NCI-H1417 (cell line): ENCODE data around the gene ERC1.
"Not testable (repeated sequence)": the region's sequence is repeated elsewhere in the genome, so short reads cannot be mapped to it uniquely, and the experiment has no call there.

Source experiments
- DNase-seq, 3 experiments: peaks; one replicate each; lab custom pipeline; 2025; lab: John Stamatoyannopoulos, UW

Gene ERC1

DNA sequence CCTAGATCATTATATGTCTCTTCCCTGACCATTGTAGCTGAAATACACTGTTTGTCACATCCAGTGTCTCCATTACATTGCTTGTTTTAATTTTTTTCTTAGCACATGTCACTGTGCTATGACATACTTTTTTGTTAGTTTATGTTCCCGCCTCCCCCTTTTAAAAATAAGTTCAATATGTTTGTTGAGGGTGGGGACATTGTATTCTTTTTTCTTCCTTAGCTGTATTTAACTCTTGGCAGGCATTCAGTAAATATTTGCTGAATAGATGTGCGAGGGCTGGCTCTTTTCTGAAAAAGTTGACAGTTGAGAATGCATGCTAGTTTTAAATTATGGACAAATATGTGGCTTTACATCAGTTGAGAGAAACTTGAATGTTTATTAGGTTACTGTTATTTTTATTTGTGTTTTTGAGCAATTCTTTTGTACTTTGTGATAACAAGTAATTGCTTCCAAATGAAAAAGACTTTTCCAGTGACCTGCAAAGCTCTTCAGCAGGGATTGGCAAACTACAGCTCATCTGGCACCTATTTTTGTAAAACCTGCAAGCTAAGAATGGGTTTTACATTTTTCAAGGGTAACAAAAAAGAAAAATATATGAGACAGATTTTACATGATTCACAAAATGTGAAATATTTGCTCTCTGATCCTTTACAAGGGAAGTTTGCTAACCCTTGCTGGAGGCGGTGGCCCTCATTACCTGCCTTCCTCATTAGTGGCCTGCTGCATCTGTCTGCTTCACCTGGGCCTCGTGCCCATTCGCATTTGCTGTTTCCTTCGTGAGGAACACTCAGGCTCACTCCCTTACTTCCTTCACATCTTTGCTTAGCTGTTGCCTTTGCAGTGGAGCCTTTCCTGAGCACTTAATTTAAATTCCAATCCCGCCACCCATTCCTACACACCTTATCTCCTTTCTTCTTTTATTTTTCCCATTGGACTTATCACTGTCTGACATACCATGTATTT, 229.4 kb downstream of the ERC1 start:
- DNase-seq: peak in 2 of 3 experiments; percentile 61 to 82

DNA sequence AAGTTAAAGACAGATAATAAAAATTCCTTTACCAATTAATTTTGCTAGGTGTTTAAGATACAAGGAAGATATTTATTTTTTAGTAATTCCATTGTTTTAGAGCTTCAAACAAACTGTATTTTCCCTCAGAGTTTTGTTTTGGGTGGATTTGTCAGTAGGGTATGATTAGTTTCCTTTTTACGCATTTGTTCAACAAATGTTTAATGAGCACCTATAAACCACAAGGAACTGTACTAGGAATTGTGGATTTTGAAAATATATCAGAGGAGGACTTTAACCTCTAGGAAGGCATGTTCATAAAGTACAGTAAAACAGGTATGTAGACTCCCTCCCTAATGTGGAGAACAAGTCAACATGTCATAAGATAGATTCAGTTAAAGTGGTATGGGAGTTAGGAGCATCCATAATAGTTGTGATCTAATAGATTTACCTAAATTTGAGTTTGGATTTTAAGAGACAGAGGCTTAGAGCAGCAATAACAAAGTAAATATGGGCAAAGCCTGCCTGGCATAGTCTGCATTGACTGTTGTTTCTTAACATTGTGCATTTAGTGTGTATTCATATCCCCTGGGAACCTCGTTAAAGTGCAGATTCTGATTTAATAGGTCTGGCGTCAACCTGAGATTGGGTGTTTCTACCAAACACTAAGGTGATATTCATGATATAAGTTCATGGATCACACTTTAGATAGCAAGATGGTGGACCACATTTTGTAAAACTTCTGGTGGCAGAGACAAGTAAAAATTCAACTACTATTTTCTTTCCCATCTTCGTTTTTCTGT, 232.0 kb downstream of the ERC1 start:
- no peak for DNase-seq

DNA sequence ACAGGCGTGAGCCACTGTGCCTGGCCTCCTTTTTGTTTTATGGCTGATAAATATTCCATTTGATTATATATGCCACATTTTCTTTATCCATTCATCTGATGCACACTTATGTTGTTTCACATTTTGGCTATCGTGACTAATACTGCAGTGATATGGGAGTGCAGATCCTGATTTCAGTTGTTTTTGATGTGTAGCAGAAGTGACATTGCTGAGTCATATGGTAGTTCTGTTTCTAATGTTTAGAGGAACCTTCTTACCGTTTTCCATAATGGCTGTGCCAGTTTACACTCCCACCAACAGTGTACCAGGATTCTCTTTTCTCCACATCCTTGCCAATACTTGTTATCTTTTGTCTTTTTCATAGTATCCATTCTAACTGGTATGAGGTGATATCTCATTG, 235.9 kb downstream of the ERC1 start:
- DNase-seq: no peak

DNA sequence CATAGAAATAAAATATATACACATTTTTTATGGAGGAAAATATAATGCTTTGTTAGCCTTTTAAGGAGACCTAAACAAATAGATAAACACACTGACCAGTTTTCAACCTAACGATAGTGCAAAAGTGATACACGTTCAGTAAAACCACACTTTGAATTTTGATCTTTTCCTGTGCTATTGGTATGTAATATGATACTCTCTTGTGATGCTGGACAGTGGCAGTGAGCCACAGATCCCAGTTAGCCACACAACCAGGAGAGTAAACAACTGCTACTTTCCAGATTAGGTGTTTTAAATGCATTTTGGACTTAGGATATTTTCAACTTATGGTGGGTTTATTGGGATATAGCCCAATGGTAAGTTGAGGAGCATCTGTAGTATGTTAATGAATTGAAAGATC, 243.1 kb downstream of the ERC1 start:
- DNase-seq: no peak

DNA sequence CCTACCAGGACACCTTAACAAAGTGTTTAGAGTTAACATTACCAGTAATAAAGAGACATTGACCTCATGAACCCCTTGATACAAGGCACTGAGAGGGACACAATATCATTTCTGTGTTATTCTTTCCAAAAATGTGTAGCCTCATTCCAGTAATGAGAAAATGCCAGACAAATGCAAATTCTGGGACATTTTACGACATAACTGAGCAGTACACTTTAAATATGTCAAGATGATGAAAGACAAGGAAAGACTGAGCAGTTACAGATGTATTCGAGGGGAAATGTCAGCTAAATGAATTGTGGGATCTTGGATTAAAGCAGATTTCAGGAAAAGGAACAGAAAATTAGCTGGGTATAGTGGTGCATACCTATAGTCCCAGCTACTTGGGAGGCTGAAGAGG, 255.6 kb downstream of the ERC1 start:
- no peak for DNase-seq

DNA sequence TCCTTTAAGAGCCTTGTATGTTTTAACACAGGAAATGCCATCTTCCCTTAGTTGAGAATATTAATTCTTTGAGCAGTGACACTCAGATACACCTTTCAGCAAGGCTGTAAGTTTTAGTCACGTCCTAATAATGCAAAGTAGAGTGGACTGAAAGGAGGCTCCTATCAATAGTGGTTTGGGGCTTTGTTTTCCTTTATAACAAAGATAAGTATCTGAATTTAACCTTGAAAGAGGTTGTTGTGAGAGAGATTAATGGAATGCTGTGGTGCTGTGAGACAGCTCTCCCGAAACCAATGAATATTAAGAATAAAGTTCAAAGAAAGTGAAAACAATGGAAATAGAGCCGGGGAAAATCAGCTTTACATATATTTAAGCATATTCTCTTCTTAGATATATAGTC, 259.6 kb downstream of the ERC1 start:
- peak in 1 of 3 experiments; percentile 59 for DNase-seq

DNA sequence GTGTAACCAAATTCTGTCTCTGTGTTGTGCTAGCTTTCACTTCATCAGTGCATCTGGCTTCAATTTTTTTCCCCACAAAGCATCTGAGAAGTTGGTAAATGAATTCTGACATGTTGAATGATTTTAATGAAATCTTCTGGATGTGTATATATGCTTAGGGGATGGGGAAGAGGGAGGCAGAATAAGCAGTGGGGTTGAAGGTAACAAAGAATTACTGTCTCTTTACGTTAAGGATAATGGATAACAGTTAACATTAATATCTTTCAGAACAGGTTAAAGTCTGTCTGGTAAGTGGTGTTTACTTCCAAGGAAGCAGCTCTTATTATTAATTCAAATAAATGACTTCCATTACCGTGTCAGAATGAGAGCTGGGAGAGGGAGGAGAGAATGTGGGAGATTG, 261.7 kb downstream of the ERC1 start:
- peak in 1 of 3 experiments; percentile 64 for DNase-seq

DNA sequence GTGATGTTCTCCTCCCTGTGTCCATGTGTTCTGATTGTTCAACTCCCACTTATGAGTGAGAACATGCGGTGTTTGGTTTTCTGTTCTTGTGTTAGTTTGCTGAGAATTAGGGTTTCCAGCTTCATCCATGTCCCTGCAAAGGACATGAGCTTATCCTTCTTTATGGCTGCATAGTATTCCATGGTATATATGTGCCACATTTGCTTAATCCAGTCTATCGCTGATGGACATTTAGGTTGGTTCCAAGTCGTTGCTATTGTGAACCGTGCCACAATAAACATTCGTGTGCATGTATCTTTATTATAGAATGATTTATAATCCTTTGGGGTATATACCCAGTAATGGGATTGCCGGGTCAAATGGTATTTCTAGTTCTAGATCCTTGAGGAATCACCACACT, 264.1 kb downstream of the ERC1 start:
- DNase-seq: not testable (repeated sequence)

DNA sequence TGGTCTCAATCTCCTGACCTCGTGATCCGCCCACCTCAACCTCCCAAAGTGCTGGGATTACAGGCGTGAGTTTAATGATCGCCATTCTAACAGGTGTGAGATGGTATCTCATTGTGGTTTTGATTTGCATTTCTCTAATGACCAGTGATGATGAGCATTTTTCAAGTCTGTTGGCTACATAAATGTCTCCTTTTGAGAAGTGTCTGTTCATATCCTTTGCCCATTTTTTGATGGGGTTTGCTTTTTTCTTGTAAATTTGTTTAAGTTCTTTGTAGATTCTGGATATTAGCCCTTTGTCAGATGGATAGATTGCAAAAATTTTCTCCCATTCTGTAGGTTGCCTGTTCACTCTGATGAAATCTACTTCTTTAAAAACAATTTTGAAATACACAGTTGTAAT, 264.8 kb downstream of the ERC1 start:
- DNase-seq: not testable (repeated sequence)

DNA sequence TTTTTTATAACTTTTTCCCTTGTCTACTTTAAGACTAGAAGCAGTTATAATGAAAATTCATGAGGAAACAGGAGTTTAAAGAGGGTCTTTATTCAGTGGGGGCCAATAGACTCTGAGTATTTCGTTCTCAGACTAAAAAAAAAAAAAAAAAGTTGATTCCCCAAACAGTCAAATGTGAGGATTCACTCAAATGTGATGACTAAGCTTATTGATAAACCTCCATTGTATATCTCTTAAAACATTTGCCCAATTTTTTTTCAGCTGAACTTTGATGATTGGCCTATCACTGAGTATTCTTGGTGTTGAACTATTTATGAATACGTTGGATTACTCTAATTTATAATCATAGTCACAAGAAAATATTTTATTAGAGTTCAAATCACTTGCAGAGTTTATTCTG, 265.3 kb downstream of the ERC1 start:
- DNase-seq: no peak

DNA sequence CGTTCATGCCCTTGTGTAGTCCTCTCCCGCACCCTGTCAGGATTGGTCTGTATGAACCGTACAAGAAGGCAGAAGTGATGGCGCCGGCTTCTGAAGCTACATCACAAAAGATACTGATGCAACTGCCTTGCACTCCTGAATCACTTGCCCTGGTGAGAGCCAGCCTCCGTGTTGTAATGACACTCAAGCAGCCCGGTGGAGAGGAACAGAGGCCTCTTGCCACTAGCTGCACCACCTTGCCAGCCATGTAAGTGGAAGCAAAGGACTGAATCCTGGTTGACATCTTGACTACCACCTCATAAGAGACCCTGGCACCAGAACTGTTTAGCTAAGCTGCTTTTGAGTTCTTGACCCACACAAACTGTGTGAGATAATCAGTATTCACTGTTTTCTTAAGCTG, 266.0 kb downstream of the ERC1 start:
- DNase-seq: no peak

DNA sequence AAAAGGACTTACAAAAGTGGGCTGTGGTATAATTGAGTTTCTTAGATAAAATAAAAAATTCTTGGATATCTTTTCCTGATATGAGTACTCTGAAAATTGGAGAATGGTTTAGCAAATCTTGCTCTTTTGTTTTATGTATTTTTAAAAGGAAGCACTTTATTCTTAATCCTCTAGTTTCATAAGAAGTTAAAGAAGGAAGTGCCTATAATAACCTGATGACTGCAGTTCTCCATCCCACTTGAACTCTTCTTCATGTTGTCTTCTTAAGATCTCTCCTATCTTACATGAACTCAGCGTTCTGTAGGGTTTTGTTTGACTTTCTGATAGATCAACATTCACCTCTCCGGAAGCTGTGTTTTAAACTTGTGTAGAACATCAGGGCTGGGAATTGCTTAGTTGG, 271.0 kb downstream of the ERC1 start:
- DNase-seq: no peak

DNA sequence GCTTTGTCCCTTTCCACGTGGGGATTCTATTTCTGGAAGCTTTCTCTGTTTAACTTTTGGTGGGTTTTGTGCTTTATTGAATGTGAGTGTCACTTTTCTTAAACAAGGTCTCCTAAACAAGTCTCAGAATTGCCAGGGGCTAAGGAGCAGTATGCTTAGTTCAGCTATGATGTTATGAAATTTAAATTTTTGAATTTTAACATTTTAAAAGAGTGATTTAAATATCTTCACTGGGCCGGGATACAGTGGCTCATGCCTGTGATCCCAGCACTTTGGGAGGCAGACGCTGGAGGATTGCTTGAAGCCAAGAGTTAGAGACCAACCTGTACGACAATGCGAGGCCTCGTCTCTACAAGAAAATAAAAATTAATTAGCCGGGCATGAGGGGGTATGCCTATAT, 276.2 kb downstream of the ERC1 start:
- no peak for DNase-seq

DNA sequence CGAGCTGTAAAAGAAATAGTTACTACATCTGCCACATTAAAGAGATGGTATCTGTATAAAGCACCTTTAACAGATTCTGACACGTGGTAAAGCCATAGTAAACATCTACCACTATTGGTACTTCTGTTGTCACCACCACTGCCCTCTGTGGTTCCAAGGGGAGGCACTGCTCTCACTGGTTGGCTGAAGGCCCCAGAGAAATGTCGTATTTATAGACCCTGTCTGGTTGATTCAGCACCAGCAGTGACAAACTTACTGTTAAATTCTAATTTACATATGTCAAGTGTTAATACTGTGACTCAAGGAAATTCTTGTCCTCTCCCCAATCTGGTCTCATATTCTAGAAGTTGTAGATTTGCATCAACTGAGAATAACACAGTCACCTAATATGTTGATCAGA, 281.1 kb downstream of the ERC1 start:
- no peak for DNase-seq

DNA sequence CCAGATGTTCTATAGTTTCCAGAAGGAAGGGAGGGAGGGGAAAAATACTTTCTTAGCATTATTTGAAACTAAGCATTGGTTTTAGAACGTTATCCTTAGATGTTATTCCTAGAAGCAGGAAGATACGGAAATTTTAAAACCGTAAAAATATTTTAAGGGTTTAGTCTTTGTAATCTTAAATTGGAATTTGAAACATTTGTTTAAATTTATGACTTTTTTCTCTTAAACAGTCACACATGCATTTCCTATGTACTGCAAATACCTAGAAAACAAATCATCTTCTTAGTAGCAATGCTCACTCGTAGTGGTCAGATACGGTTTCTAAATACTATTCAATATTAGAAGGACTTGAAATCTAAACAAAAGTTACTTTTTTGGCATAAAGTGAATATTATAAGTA, 282.0 kb downstream of the ERC1 start:
- no peak for DNase-seq

DNA sequence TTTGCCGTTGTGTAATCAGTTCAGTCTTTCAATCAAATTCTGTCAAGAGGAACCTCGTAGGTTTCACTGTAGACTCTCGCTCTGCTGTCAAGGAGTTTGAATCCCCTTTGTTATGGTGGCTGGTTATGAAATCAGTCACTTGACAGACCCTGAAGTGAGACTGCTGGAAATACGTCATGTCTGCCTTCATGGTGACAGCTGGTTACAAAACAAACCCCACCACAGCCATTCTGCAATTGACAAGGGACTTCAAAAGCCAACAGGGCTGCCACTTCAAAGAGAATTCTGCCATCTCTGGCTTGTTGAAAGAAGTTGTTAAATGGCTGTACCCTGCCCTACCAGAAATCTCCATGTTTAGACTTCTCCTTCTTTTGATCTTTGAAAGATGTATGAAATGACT, 286.9 kb downstream of the ERC1 start:
- peak in 1 of 3 experiments; percentile 25 for DNase-seq

DNA sequence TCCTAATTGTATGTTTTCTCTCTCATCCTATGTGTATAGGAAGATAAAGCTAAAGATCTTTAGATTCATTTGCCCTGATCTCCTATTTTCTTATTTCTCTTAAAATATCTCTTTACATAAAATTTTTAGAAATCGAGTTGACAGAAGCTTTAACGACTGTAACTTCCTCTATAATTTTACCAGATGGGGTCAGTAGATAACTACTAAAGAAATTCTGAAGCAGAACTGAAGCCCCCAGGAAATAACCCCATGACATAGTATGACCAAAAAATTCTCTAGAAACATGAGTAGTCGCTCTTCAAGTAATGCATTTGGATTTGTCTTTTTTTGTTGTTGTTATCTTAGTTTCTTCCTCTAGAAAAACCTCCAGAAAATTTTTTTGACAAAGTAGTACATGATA, 288.0 kb downstream of the ERC1 start:
- DNase-seq: no peak

DNA sequence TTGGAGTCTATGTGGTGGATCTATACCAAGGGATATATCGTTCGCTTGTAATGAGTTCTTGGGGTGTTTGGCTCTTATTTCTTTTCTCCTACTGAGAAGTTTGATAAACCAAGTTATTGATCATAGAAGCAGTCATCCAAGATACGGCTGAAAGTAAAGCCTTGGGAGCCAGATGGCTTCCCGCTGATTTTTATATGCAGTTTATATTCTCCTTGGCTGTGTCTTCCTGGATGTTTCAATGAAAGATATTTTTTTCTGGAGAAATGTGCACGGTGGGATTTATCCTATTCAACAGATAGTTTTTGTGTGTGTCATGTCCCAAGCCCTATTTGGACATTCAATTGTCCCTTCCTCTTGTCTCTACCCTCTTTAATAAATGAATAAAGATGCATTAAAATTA, 289.0 kb downstream of the ERC1 start:
- DNase-seq: no peak

DNA sequence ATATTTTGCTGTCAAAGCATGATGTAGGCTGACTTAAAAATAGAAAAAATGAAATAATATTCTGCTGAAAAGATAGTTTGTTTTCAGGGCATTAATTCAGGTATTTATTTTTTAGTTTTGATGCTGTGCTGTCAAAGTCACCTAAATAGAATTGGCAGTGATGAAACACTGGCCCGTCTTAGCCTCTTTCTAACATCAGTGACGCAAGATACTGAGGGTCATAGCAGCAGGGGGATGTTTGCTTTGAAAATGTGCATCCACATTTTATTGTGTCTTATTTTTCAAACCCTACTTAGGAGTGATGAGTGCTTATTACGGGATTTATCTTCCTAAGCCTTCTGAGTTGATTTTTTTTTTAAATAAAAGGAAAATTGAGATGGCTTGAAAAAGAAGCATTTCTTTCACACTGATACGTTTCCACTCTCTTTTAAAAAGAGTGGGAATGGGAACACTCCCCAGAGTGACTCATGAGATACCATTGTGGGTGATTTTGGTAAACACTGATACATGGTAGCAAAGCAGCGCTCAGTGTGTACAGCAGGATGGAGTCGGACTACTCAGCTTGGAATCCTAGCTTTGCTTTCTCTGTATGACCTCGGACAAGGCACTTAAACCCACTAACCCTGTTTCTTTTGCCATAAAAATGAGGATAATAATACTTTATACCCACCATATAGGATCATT, 290.8 kb downstream of the ERC1 start:
- no peak for DNase-seq

DNA sequence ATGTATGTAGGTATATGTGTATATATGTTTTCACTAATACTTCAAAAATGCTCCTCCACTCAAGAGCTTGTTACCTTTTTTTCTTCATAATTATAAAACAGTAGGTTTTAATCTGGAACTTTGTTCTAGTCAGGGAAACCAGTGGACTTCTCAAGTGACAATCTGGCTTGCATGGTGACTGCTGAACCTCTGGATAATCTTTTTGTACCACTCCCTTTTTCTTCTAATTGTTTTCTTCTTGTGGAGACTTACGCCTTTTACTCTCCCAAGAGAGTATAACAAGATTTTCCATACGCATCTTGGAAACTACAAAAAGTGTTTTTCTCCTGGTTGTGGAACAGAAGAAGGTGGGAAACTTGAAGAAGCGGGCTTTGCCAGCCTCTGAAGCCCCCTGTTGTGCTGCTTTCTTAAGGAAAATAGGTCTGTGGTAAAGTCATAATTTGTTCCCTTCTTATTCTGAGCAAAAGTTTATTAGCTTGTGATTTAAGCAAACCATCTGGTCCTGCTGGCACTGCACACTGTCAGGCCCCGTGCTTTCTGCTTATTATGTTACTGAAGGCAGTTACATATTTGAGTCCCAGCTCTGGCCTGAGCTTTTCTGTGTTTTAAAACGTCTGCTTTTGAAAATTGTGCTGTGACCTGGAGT, 291.8 kb downstream of the ERC1 start:
- no peak for DNase-seq

DNA sequence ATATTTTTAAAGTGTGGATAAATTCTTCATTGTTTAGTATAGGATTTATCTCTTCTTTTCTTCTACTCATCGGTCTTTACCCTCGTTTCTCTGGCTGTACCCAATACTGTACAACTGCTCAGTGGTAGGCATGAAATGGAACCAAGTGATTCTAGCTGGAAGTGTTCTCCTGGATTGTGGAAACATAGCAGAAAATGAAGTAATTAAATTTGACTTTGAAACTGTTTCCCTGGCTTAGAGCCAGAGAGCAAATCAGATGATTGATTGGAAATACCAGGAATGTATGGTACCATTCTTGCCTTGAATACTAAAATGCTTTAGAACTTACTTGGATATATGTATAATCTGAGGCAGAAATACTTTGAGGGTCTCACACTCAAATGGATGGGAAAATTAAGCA, 292.3 kb downstream of the ERC1 start:
- DNase-seq: no peak

DNA sequence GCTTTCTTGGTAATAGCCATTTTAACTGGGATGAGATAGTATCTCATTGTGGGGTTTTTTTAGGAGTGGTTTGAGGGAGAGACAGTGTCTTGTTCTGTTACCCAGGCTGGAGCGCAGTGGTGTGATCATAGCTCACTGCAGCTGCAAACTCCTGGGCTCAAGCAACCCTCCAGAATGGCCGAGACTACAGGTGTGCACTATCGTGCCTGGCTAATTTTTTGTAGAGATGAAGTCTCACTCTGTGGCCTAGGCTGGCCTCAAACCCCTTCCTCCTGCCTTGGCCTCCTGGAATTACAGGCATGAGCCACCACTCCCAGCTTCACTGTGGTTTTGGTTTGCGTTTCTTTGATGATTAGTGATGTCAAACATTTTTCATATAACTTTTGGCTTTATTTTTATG, 293.6 kb downstream of the ERC1 start:
- DNase-seq: no peak
